Ishikawa (cell line): ENCODE results near the gene ADGRG6.

Source experiments
- CEBPB ChIP-seq: IDR thresholded peaks from 2 replicates; pipeline ENCODE4 v1.6.1; 2012
- CREB1 ChIP-seq: IDR thresholded peaks from 2 replicates; pipeline ENCODE4 v1.6.1; 2012; ENCODE audit warnings: low read depth
- EGR1 ChIP-seq: IDR thresholded peaks from 2 replicates; pipeline ENCODE4 v1.6.1; 2012
- EP300 ChIP-seq: IDR thresholded peaks from 2 replicates; pipeline ENCODE4 v1.6.1; 2012; ENCODE audit warnings: borderline replicate concordance
- FOXM1 ChIP-seq: IDR thresholded peaks from 2 replicates; pipeline ENCODE4 v1.6.1; 2012; ENCODE audit warnings: low read depth, borderline replicate concordance
- NFIC ChIP-seq: IDR thresholded peaks from 2 replicates; pipeline ENCODE4 v1.6.1; 2012
- RAD21 ChIP-seq: IDR thresholded peaks from 2 replicates; pipeline ENCODE4 v1.6.1; 2012; ENCODE audit warnings: low read depth
- REST ChIP-seq: IDR thresholded peaks from 2 replicates; pipeline ENCODE4 v1.6.1; 2012; ENCODE audit warnings: low read depth, mild to moderate bottlenecking
- TAF1 ChIP-seq: IDR thresholded peaks from 2 replicates; pipeline ENCODE4 v1.6.1; 2012; ENCODE audit warnings: low read depth, mild to moderate bottlenecking
- TCF12 ChIP-seq: IDR thresholded peaks from 2 replicates; pipeline ENCODE4 v1.6.1; 2012; ENCODE audit warnings: low read depth
- TEAD4 ChIP-seq: IDR thresholded peaks from 2 replicates; pipeline ENCODE4 v1.6.1; 2012
- USF1 ChIP-seq: IDR thresholded peaks from 2 replicates; pipeline ENCODE4 v1.6.1; 2012
- YY1 ChIP-seq: IDR thresholded peaks from 2 replicates; pipeline ENCODE4 v1.6.1; 2012; ENCODE audit warnings: low read depth
- ZBTB7A ChIP-seq: IDR thresholded peaks from 2 replicates; pipeline ENCODE4 v1.6.1; 2012; ENCODE audit warnings: low read depth
- TF ChIP-seq, protein P1 (sequence below): IDR thresholded peaks from 2 replicates; pipeline ENCODE4 v1.6.1; 2012

The ADGRG6 gene

GRCh38 chr6:142413111-142413510, 111.3 kb downstream of the ADGRG6 start:
- peak; percentile 15; the same call in 1 of the 2 replicates for TF ChIP-seq TEAD4
- no peak for TF ChIP-seq ZBTB7A

DNA sequence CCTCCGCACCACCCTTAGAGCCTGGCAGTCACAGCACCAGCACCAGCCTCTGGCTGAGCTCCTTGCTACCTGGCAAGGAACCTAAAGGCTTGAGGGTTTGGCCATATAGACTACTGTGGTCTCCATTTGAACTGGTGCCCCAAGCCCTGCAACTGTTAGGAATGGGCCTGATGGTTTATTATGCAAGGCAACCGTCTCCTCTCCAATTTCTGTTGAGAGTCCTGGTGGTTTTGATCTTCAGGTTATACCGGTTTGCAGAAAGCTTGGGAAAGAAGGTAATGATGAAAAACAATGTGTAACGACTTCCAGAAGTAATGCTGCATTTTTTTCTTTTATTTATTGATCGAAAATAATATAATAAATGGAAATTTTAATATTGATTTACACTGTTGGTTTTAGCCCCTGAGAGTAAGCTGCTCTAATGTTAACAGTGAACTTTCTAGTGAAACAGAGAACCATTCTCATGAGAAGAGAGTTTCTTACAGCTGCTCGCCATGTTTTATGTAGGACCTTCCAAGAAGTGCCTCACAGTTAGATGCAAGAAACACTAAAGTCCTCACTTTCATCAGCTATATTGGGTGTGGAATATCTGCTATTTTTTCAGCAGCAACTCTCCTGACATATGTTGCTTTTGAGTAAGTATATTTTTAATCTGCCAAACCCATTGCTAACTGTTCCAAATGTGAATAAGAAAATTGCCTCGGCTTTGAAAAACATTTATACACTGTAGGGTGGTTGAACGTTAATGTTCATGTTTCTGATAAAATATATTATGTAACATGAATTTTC, 112.8 kb downstream of the ADGRG6 start:
- no peak for TF ChIP-seq EP300
- no peak for TF ChIP-seq USF1
- TF ChIP-seq REST = no peak
- TF ChIP-seq ZBTB7A = no peak
- no peak for TF ChIP-seq EGR1
- no peak for TF ChIP-seq TEAD4
- no peak for TF ChIP-seq NFIC
- TF ChIP-seq CEBPB = no peak
- no peak for TF ChIP-seq FOXM1
- no peak for TF ChIP-seq YY1
- TF ChIP-seq CREB1 = no peak
- no peak for TF ChIP-seq RAD21
- no peak for TF ChIP-seq TAF1

DNA sequence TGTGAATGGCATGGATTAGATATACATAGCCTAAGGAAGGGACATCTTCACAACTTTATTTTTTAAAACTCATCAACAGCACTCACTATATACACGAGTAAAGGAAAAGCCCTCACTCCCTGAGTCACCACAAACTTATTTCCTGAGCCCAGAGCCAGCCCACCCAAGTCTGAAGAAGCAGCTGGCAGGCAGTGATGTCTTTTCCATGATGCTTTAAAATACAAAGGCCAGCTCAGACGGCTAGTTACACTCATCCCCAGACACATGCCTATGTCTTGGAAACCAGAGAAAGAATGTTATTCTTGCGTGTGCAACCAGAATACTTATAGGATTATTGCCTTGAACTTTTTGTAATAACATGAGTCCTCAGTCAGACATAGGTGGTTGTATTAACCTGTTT, 114.4 kb downstream of the ADGRG6 start:
- TF ChIP-seq NFIC (no peak), EP300 (no peak), FOXM1 (no peak), EGR1 (no peak), TEAD4 (no peak), CEBPB (no peak), CREB1 (no peak), ZBTB7A (no peak), TCF12 (no peak), YY1 (no peak), RAD21 (no peak), REST (no peak)
- TF ChIP-seq, protein P1, sequence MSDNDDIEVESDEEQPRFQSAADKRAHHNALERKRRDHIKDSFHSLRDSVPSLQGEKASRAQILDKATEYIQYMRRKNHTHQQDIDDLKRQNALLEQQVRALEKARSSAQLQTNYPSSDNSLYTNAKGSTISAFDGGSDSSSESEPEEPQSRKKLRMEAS = no peak

DNA sequence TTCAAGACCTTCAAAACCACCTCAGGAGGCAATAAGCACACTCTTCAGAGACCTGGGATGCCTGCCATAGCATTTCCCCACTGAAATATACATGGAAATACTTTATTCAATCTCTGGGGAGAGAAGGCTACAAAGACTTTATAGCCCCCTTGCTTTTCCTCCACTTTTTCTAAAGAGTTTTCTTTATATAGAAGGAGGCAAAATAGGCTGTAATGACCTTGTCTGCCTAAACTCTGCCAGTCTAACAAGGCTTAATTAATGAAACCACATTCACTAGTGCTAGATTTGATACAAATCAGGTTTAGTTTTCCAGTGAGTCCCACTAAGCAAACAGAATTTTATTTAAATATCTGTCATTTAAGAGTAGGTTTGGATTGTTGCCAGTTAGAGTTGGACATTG, 114.9 kb downstream of the ADGRG6 start:
- TF ChIP-seq ZBTB7A (no peak), REST (no peak), TAF1 (no peak), FOXM1 (no peak), NFIC (no peak), CREB1 (no peak), TEAD4 (no peak), EGR1 (no peak), RAD21 (no peak), EP300 (no peak), TCF12 (no peak)
- TF ChIP-seq, protein P1 = no peak

- TF ChIP-seq USF1 (no peak), TEAD4 (no peak), TAF1 (no peak), RAD21 (no peak), CEBPB (no peak), EGR1 (no peak), FOXM1 (no peak), ZBTB7A (no peak), TCF12 (no peak), YY1 (no peak), NFIC (no peak), REST (no peak), EP300 (no peak), CREB1 (no peak)
- TF ChIP-seq, protein P1 = no peak
These were observed 115.5 kb downstream of the ADGRG6 start for GRCh38 chr6:142417331-142417750.
